ENCODE measurements around the gene KCNQ1.

The KCNQ1 gene

DNA sequence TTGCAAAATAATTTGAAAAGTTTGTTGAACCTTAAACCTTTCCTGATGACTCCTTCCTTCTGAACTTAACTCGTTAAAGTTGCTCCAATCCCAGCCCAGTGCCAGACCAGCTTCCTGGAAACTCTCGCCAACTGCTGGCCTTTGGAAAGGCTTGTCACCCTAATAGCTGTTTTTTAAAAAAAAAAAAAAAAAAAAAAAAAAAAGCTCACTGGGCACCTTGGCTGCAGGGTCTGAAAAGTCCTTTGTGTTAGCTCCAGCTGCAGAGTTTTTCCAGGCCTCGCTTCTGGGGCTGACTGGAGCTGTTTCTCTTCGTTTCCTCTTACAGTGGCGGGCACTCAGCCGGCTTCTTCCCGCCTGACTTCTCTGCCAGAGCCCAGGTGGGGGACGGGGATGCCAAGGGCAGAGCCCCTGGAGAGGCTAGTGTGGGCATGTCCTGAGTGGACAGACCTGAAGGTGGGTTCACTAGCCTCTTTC is 229.9 kb downstream of the KCNQ1 start:
- no peak for DNase-seq

DNA sequence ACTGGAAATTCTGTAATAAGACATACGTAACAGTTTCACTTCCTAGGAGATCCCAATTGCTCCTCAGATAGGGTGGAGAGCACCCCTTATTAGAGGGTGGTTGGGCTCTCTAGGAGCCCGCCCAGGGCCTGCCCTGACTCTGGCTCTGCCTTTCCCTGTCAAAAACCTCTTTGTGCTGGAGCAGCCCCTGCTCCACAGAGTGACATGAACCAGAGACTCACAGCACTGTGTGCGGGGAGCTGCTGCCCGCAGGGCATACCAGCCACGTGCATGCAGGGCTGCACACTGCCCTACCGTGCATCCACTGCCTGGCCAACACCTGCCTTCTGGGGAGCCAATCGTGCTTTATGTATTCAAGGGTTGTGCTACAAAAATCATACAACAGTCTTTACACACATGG is 230.7 kb downstream of the KCNQ1 start:
- no peak for DNase-seq

DNA sequence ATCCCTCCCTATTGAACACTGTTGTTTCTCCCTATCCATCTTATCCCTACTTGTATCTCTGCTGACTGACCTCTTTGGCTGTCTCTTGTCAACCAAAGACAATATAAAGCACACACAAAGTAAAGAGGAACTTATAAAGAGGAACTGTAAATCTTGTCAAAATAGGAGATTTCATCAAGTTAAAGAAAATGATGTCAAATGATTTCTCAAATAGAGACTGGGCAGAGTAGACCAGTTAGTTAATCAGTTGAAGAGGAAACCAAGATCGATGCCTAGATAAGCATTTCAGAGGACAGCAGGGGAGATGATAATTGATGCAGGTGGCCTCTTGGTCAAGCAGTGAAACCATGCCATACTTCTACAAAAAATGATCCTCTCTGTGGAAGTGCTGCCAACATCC is 232.3 kb downstream of the KCNQ1 start:
- no peak for DNase-seq

DNA sequence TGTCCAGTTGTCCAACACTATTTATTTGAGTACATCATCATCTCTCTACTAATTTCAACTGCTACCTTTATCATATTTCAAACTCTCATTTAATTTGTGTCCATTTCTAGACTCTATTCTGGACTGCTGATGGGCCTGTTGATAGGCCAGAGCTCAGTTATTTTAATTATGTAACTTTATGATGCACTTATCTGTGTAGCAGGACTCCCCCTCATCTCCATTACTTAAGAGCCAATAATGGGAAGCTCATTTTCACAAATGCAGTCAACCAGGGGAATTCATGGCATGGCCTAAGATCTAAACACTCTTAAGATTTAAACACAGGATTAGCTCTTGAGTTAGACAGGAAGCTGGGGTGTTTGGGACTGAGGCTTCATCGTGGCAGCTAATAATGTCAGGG is 233.6 kb downstream of the KCNQ1 start:
- no peak for DNase-seq

DNA sequence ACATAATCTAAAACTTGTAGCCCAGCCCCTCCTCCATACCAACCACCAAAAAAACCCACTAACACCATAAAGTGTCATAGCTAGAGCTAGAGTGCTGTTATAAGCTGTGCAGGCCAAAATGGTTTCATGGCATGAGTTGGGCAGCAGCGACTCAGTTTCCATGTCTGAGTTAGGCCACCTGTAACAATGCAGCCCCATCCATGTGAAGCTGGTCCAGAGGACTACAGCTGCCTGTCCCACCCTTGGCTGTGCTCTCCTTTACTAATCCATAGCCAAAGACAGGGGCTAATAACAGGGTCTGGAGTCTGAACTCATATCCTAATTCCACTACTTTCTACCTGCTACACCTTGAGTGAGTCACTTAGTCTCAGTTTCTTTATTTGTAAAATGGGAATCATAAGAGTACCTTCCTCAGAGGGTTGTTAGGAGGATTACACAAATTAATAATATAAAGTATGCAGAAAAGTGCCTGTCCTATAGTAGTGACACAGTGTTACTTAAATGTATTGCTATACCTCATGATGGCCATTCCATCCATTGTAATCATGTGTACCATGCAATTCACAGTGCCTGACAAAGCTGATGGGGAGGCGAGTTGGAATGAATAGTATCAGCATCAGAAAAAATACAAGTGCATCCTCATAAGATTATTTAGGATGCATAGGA is 234.3 kb downstream of the KCNQ1 start:
- DNase-seq: no peak

DNA sequence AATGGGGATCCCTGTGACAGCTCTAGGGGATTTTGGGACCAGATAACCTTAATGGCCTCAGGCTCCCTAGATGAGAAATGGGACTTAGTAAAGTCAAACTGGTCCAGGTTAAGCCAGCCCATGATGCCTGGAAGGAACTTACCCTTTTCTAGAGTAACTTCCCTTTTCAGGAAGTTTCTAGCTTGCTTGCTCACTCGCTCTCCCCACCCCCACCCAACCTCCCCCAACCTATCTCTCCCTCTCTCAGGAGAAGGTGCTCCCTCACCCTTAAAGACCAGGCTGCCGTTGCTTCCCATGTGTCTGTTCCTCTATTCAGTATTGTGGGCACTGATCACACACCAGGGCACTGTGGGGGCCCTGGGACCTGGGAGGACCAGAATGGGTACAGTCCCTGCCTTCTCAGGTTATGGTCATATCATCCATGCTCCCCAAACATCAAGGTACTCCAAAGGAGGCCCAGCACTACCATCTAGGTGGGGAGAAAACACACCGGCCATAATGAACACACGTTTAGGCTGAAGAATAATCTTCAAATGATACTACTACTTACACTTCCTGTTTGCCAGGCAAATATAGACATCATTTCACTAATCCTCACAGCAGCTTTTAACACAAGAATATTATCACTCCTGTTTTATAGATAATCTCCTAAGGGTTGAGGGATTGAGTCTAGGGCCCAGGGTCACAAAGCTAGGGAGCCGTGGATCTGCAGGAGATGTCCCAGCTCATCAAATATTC is 236.8 kb downstream of the KCNQ1 start:
- DNase-seq: no peak

DNA sequence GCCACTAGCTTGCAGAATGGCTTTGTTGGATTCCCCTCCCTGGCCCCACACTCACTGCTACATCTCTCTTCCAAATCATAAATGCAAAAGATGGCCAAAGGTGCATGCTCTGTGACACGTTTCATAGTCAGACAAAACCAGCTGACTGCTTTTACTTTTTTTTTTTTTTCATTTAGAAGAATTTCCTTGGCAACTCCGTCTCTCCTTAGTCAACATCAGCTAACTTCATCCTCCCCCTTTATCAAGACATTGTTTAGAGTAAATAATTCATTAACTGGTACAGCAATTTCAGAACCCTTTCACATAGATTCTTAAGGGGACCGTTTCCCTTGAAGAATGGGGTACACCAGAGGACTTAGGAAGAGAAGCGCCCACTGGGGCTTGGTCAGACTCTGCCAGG is 239.0 kb downstream of the KCNQ1 start:
- DNase-seq: no peak

DNA sequence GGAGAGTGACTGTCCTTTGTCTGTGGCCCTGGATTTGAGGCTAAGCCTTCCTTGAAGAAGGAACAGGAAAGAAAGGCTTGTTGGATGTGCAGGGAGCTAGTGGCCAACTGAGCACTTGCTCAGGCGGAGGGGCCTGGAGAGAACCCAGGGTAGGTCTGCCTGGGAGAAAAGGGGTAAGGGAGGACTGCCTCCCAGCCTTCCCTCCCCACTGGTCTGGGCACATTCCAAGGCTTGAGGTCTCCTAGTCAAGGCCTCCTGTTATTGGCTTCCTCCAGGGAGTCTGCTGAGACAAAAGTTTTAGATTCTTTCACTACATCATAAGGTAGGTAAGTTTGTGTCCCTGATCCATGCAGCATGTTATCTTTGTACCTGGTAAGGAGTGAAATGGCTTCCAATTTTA is 239.8 kb downstream of the KCNQ1 start:
- DNase-seq: no peak

DNA sequence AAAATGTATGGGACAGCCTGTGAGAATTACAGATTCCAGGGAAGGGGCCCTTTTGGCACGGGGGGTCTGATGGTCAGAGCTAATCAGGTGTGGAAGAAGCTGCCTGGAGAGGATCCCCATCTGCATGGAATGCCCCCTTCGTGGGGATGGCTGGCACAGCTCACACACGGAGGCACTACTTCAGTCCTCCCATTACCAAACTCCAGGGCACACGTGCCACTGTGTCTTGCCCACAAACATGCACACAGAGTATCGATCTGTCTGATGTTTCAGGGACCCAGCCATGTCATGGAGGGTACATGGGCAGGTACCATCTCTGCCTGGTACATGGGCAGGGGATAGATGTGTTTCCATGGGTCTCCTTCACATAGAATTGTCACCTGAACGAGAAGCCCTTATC is 240.2 kb downstream of the KCNQ1 start:
- no peak for DNase-seq

DNA sequence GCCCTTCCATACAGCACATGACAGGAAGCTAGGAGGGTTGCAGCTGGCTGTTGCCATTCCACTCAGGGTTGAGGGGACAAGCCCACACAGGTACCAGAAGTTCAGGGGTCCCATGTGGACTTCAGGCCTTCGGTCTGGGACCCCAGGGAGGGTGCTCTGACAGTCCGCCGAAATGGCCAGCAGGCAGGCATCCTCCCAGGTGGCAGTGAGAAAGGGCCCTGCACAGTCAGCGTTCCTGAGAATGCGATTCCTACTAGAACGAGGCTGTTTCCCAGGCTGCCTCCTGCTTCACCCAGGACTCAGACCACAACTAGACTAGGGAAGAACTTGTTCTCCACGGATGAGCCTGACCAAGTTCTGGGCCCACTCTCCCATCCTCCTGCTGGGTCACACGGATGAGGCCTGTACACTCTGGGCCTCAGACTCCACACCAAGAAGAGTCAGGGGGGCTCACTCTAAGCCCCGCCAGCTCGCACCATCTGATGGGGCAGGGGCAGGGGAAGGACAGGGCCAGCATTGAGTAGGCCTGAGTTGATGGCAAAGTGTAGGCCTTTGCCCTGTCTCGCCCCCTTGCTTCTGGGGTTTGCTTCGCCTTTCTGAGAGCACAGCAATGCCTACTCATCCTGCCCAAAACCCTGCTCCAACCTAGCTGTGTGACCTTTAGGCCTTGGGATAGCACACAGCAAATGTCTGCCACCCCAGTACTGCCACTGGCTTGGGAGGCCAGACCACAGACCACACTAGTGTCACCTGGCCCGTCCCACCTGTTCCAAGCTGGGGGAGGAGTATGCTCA is 241.0 kb downstream of the KCNQ1 start:
- no peak for DNase-seq

DNA sequence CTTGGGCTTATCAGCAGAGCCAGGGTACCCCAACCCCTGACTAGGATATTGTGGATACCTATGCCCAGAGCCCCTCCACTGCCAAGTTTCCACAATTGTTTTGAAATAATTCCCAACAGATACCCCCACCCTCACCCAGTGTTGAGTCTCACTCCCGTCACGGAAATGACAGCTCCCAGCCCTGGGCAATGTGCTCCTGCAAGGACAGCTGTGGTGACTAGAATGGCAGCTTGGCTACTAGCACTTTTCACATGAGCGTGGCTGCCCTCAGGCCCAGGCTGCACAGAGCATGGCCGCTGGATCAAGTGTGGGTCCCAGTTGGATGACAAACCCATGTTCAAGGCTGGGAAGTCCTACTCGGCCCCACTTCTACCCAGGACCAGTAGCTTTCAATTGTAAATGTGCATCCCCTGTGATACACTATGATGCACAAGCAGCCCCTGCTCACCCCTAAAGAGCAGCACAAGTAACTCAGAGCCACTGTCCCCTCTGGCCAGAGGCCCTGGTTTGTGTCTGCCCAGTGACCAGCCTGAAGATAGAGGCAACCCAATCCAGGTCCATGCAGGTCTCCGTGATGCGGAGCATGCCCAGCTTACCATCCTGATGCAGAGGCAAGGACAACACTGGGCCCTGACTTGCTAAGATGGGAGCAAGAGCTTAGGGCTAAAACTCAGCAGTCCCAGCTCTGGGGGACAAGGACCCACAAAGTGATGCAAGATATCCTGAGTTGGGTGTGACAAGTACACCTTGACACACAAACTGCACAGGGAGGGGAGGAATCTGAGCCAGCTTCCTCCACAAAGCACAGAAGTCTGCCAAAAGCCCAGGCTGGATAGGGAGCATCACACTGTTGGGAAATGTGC is 241.8 kb downstream of the KCNQ1 start:
- DNase-seq: no peak

DNA sequence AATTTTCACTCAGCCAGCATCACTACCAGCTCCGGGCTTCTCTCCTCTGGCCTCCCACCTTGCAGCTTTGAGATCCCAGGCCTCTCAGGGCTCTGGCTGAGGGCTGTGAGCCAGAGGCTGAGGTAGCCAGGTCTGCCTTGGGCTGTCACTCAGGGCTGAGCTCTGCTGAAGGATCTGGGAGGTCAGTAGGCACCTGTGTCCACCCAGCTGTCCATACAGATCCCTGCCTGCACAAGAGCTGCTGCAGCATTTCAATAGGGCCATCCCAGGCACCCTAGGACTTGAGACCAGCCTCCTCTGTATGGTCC is 242.4 kb downstream of the KCNQ1 start:
- DNase-seq: no peak

DNA sequence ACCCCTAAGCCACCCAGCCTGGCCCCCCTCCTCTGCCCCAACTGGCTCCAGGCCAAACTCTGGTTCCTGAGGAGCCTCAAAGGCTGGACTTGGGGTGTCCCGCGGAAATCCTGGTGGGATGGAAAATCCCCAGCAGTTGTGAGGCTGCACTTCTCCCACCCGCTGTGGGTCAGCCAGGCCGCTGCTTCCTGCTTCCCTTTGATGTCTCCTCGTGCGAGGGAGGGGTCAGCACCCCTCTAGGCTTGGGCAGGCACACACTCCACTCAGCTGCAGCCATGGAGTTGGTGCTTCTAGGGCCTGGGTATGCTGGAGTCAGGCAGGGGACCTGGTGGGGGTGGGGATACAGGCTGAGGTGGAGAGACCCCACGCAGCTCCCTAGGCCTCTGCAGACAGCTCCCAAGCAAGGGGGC is 243.0 kb downstream of the KCNQ1 start:
- DNase-seq: no peak

DNA sequence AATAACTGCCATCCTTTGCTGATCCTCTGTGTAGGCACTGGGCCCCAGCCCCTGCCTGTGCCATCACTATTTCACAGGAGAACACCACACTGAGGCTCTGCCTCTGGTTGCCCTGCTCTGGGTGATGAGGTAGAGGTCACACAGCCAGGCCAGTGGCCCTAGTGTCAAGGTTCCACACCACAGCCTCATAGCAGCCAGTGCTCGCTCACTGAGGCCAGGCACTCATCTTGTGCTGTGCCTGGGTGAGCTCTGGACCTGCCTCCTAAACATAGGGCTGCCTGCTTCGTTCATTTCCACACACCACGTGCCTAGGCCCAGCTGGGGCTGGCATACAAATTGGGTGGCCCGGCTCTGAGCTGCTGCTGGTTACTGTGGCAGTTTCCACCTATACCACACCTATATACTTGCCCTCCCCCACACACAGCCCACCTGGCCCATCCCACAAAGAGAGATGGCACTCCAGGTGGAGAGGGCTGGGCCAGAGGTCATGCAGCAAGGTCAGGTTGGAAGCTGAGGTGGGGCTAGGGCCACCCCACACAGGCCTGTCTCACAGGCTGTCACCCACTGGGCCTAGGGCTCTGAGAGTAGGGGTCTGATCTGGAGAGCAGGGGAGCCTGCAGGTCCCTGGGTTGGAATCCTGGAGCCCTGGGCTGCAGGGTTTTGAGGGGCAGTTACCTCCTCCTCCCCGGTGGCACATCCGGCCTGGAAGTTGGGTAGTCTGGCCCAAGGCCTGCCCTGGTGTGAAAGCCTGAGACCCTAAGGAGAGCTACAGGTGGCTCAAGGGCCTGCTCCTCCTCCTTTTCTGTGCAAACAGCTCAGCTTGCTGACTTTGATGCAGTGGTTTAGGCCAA is 243.8 kb downstream of the KCNQ1 start:
- DNase-seq: no peak

DNA sequence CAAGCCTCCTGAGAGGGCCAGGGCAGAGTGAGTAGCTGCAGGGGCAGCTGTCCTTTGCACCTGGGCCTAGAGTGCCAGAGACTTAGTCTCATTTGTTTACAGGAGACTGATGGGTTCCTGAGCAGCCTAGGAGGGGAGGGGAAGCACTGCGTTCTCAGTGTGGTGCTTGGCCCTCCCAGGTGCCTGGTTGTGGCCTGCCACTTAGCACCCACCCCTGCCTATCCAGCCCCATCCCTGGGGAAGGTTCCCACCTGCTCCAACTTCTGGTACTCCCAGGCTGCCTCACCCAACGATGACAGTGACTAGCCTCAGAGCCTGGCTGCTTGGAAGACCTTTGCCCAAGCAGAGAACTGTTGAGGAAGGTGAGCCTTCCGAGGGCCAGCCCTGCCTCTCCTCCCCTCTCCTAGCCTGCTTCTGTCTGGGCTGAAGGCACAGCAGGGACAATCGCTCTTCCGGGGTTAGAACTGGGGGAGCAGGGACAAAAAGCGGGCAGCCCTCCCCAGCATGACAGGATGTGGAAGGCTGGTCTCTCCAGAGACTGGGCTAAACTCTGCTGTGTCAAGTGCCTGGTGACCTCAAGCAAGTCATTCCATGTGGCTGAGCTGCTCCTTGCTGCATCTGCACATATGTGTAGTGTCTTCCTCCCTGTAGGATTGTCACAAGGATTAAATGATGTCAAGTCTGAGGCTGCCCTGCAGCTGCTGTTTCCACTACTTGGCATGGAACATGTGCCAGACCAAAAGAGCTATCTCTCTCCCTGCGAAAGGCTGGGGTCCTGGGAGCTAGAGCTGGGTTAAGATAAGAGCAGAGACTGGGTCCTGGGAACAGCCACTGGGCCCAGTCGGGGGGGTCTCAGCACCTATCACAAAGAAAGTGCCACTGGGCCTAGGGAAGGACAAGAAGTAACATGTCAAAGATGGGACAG is 245.1 kb downstream of the KCNQ1 start:
- DNase-seq: no peak

DNA sequence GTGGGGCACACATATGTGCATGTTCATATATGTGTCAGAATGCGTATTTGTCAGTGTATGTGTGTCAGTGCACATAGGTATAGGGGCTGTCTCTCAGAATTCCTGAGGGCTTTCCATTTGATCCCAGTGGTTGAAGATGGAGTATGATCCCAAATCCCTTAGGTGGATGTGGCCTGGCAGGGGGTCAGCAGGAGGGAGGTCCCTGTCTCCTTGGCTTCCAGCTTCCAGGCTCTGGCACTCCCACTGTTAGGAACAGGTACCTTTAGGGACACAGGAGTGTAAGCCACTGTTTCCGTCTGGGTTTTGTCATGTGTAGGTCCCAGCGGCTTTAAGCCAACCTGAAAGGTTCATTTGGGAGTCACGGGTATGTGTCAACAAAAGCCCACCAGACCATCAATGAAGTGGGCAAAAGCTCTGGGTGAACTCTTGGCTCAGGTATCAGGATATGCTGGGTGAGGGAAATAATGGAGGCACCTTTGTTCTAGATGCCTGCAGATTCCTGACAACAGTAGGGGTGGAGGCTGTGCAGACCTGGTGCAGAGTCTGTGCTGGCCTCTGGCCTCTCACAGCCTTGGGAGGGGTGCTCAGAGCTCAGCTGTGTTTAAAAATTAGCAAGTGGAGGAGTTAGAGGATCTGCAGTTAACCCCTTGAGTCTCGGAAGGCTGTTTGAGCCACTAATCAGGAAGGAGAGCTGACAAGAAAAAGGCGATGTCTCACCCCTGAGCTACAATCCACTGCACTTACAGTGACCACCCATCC is 246.0 kb downstream of the KCNQ1 start:
- no peak for DNase-seq

DNA sequence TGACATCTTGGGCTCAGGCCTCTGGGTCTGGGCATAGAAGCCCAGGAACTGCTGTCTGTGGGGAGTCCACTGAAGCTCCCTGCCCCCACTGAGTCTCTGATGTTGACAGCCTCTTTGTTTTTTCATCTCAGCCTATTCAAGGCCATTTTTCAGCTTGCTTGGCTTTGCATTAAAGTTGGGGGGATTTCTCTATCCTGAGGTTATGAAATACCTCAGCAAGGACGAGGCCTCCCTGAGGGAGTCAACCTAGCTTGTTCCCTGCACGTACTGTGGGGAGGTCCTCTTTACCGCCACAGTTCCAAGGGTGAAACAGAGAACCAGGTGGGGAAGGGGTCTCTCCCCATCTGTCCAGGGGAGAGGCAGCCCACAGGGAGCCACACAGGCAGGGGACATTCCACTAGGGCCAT is 246.6 kb downstream of the KCNQ1 start:
- DNase-seq: no peak

DNA sequence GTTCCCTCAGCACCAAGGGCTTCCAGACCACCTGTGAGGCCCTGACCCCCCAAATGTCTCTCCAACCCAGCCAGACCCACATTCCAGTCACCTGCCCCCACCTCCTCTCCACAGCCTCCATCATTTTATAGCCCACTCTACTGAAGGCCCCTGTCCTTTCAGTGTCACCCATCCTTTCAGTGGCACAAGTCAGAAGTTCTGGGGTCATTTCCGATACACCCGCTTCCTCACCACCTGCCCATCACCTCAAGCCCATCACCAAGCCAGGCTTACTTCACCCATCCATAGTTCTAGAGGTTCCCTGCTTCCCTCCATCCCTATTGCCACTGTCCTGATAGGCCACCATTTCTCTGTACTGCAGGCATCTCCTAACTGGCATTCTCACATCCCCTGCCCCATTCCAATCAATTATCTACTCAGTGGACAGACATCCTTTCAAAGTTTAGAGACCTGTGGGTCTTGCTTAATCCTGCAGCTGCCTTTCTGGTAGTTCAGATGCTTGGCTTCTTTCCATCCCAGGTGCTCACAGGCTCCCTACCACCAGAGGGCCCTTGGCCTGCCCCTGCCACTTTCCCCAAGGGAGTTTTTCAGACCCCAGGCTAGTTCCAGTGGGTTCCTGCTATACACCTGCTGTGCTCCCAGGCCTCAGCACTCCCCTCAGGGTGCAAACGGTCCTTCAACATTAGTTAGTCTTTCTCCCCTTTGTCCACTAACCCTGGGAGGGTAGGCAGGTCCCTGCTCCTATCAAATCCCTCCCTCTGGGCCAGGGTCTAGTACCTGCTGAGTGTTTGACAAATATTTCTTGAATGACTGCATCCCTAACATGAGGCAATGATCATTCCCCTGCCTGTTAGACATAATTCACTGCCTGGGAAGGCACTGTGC is 247.4 kb downstream of the KCNQ1 start:
- no peak for DNase-seq
